ENCODE results near the gene PLCB3. TPM values are rescaled to one million over a fixed set of nuclear protein-coding genes. Genes with fewer than 3 reads are reported as not detected.

PLCB3 gene
- total and polyA plus RNA-seq, 2 experiments from 2014 or later = 28.1 to 103 TPM

DNA sequence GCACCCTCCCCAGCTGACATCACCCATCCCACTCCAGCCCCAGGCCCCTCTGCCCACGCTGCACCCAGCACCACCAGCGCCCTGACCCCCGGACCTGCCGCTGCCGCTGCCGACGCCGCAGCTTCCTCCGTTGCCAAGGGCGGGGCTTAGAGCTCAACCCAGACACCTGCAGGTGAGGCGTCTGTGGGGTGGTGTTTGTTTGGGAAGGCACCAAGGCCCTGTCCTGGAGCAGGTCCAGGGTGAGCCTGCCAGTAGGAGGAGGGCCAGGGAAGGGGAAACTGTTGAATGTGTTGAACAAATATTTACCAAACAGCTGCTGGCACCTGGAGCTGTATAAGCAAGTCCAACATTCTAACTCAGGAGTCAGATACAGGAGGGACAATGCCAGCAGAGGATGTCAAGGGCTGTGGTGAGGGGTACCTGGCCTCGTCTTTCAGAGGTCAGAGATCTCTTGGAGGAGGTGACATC, 13.8 kb upstream of the PLCB3 start:
- H3K27ac Mint-ChIP-seq = no peak overlapping the region
- ATAC-seq = no peak
- peaks cover 32% of the 10 kb centered on the region for H3K27me3 Mint-ChIP-seq (ENCODE audit: insufficient read depth, low read depth, poor library complexity)

DNA sequence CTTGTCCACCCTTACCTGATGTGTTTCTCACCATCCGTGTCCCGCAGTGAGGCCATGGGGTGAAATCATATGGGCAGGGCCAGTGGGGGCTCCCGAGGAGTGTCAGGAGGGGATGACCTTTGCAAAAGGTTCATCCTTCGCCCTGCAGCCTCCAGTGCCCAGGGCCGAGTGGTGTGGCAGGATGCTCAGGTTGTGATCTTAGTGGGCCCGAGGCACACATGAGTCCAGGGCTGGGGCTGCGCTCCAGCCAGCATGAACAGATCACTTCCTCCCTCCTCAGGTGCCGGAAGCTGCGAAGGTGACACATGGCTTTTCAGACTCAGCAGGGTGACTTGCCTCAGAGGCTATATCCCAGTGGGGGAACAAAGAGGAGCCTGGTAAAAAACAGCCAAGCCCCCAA, 13.3 kb upstream of the PLCB3 start:
- Mint-ChIP-seq H3K36me3 (ENCODE audit: low read depth) (peaks cover 11% of the 10 kb centered on the region), H3K4me3 (no peak overlapping the region), H3K9me3 (no peaks in the 10 kb centered on the region), H3K27ac (no peak overlapping the region), H3K4me1 (peaks cover 20% of the 10 kb centered on the region), H3K27me3 (ENCODE audit: insufficient read depth, low read depth, poor library complexity) (peaks cover 29% of the 10 kb centered on the region)
- H4K20me1 ChIP-seq (replicated peaks; ENCODE audit: insufficient read depth) = no peaks in the 10 kb centered on the region; the same call in 1 of the 2 replicates
- H3K4me3 ChIP-seq = no peak overlapping the region
- peaks cover 32% of the 10 kb centered on the region for H3F3A ChIP-seq (replicated peaks; ENCODE audit: low read depth)
- H2AFZ ChIP-seq = no peak overlapping the region
- DNase-seq (ENCODE audit: low spot score) (no peak), ATAC-seq (no peak)
- H3K4me1 ChIP-seq (ENCODE audit: insufficient read depth) = peaks cover 16% of the 10 kb centered on the region; the same call in 1 of the 2 replicates
- H3K4me2 ChIP-seq = no peak overlapping the region
- peaks cover 7% of the 10 kb centered on the region; the same call in 1 of the 2 replicates for H3K27me3 ChIP-seq (ENCODE audit: insufficient read depth)
- TF ChIP-seq, protein P1, sequence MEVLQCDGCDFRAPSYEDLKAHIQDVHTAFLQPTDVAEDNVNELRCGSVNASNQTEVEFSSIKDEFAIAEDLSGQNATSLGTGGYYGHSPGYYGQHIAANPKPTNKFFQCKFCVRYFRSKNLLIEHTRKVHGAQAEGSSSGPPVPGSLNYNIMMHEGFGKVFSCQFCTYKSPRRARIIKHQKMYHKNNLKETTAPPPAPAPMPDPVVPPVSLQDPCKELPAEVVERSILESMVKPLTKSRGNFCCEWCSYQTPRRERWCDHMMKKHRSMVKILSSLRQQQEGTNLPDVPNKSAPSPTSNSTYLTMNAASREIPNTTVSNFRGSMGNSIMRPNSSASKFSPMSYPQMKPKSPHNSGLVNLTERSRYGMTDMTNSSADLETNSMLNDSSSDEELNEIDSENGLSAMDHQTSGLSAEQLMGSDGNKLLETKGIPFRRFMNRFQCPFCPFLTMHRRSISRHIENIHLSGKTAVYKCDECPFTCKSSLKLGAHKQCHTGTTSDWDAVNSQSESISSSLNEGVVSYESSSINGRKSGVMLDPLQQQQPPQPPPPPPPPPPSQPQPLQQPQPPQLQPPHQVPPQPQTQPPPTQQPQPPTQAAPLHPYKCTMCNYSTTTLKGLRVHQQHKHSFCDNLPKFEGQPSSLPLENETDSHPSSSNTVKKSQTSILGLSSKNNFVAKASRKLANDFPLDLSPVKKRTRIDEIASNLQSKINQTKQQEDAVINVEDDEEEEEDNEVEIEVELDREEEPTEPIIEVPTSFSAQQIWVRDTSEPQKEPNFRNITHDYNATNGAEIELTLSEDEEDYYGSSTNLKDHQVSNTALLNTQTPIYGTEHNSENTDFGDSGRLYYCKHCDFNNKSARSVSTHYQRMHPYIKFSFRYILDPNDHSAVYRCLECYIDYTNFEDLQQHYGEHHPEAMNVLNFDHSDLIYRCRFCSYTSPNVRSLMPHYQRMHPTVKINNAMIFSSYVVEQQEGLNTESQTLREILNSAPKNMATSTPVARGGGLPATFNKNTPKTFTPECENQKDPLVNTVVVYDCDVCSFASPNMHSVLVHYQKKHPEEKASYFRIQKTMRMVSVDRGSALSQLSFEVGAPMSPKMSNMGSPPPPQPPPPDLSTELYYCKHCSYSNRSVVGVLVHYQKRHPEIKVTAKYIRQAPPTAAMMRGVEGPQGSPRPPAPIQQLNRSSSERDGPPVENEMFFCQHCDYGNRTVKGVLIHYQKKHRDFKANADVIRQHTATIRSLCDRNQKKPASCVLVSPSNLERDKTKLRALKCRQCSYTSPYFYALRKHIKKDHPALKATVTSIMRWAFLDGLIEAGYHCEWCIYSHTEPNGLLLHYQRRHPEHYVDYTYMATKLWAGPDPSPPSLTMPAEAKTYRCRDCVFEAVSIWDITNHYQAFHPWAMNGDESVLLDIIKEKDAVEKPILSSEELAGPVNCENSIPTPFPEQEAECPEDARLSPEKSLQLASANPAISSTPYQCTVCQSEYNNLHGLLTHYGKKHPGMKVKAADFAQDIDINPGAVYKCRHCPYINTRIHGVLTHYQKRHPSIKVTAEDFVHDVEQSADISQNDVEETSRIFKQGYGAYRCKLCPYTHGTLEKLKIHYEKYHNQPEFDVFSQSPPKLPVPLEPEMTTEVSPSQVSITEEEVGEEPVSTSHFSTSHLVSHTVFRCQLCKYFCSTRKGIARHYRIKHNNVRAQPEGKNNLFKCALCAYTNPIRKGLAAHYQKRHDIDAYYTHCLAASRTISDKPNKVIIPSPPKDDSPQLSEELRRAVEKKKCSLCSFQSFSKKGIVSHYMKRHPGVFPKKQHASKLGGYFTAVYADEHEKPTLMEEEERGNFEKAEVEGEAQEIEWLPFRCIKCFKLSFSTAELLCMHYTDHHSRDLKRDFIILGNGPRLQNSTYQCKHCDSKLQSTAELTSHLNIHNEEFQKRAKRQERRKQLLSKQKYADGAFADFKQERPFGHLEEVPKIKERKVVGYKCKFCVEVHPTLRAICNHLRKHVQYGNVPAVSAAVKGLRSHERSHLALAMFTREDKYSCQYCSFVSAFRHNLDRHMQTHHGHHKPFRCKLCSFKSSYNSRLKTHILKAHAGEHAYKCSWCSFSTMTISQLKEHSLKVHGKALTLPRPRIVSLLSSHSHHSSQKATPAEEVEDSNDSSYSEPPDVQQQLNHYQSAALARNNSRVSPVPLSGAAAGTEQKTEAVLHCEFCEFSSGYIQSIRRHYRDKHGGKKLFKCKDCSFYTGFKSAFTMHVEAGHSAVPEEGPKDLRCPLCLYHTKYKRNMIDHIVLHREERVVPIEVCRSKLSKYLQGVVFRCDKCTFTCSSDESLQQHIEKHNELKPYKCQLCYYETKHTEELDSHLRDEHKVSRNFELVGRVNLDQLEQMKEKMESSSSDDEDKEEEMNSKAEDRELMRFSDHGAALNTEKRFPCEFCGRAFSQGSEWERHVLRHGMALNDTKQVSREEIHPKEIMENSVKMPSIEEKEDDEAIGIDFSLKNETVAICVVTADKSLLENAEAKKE (CRISPR knock-in tag; IDR thresholded peaks at IDR 0.05) = no peak
- TF ChIP-seq ZNF331 (CRISPR knock-in tag; IDR thresholded peaks at IDR 0.05; ENCODE audit: low read depth) (no peak), CREB1 (CRISPR knock-in tag; IDR thresholded peaks at IDR 0.05; ENCODE audit: low read depth) (no peak)
- H3K36me3 ChIP-seq (ENCODE audit: insufficient read depth) = no peaks in the 10 kb centered on the region
- H3K9me2 ChIP-seq (ENCODE audit: insufficient read depth) = no peaks in the 10 kb centered on the region
- H3K27ac ChIP-seq (ENCODE audit: low read depth) = no peak overlapping the region
- peaks cover 12% of the 10 kb centered on the region for H3K79me2 ChIP-seq (replicated peaks; ENCODE audit: insufficient read depth)

More for the DNA sequence above, 13.8 kb upstream of the PLCB3 start:
- Histone ChIP-seq H3K4me1 (ENCODE audit: insufficient read depth) (peaks cover 11% of the 10 kb centered on the region; the same call in 1 of the 2 replicates), H3K36me3 (ENCODE audit: insufficient read depth) (no peaks in the 10 kb centered on the region), H2AFZ (no peak overlapping the region), H3K79me2 (replicated peaks; ENCODE audit: insufficient read depth) (peaks cover 9% of the 10 kb centered on the region), H3K27ac (ENCODE audit: low read depth) (no peak overlapping the region), H3K4me3 (no peak overlapping the region), H3F3A (replicated peaks; ENCODE audit: low read depth) (peaks cover 29% of the 10 kb centered on the region), H3K9me2 (ENCODE audit: insufficient read depth) (no peaks in the 10 kb centered on the region), H4K20me1 (replicated peaks; ENCODE audit: insufficient read depth) (no peaks in the 10 kb centered on the region), H3K27me3 (ENCODE audit: insufficient read depth) (peaks cover 13% of the 10 kb centered on the region; the same call in 1 of the 2 replicates), H3K4me2 (no peak overlapping the region)
- Mint-ChIP-seq H3K4me3 (no peak overlapping the region), H3K36me3 (ENCODE audit: low read depth) (peaks cover 8% of the 10 kb centered on the region), H3K9me3 (no peaks in the 10 kb centered on the region), H3K4me1 (peaks cover 18% of the 10 kb centered on the region)
- TF ChIP-seq, protein P2, sequence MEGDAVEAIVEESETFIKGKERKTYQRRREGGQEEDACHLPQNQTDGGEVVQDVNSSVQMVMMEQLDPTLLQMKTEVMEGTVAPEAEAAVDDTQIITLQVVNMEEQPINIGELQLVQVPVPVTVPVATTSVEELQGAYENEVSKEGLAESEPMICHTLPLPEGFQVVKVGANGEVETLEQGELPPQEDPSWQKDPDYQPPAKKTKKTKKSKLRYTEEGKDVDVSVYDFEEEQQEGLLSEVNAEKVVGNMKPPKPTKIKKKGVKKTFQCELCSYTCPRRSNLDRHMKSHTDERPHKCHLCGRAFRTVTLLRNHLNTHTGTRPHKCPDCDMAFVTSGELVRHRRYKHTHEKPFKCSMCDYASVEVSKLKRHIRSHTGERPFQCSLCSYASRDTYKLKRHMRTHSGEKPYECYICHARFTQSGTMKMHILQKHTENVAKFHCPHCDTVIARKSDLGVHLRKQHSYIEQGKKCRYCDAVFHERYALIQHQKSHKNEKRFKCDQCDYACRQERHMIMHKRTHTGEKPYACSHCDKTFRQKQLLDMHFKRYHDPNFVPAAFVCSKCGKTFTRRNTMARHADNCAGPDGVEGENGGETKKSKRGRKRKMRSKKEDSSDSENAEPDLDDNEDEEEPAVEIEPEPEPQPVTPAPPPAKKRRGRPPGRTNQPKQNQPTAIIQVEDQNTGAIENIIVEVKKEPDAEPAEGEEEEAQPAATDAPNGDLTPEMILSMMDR (conservative IDR thresholded peaks at IDR 0.05; ENCODE audit: low read depth in 2 of 2) = no peak
- no peak for TF ChIP-seq EZH2 (IDR thresholded peaks at IDR 0.05; ENCODE audit: low read depth, unreplicated experiment)
- no peak for DNase-seq (ENCODE audit: low spot score)
